Measurements from ENCODE around the gene FARP2. TPM values are rescaled to one million over a fixed set of nuclear protein-coding genes. Genes with fewer than 3 reads are reported as not detected.

The FARP2 gene
- total and polyA plus RNA-seq, 2 of the 13 experiments (the other 11 are each of a cell fraction or from before 2014, with no cell fraction given): 28.0 to 45.4 TPM

GRCh38 chr2:241505086-241505780 is 149.1 kb downstream of the FARP2 start (continued):
- TF ChIP-seq THRA (CRISPR knock-in tag; IDR thresholded peaks at IDR 0.05; ENCODE audit: borderline replicate concordance) (no peak), NFAT5 (CRISPR knock-in tag; IDR thresholded peaks at IDR 0.05) (no peak), ZNF749 (CRISPR knock-in tag; IDR thresholded peaks at IDR 0.05; ENCODE audit: borderline replicate concordance) (no peak), SRY (CRISPR knock-in tag; IDR thresholded peaks at IDR 0.05) (no peak), LRRFIP1 (CRISPR knock-in tag; conservative IDR thresholded peaks at IDR 0.05) (no peak), ZFP41 (CRISPR knock-in tag; IDR thresholded peaks at IDR 0.05; ENCODE audit: borderline replicate concordance) (no peak), MAFF (IDR thresholded peaks at IDR 0.05; ENCODE audit: low read depth, low read length) (no peak), KAT7 (CRISPR knock-in tag; IDR thresholded peaks at IDR 0.05; ENCODE audit: borderline replicate concordance) (no peak), ETV6 (CRISPR knock-in tag; conservative IDR thresholded peaks at IDR 0.05) (no peak), MEIS1 (CRISPR knock-in tag; IDR thresholded peaks at IDR 0.05; ENCODE audit: borderline replicate concordance) (no peak), ZNF460 (CRISPR knock-in tag; IDR thresholded peaks at IDR 0.05; ENCODE audit: borderline replicate concordance) (no peak), NKX3-1 (CRISPR knock-in tag; IDR thresholded peaks at IDR 0.05) (no peak), RFX5 (IDR thresholded peaks at IDR 0.05; ENCODE audit: low read depth, low read length) (no peak), NFKB2 (CRISPR knock-in tag; IDR thresholded peaks at IDR 0.05; ENCODE audit: borderline replicate concordance) (0 out of 2 replicates have a peak, but pooled peaks have one; percentile 0), SNAPC2 (CRISPR knock-in tag; IDR thresholded peaks at IDR 0.05) (no peak), ZNF644 (CRISPR knock-in tag; IDR thresholded peaks at IDR 0.05; ENCODE audit: low read depth) (no peak), SUZ12 (IDR thresholded peaks at IDR 0.05; ENCODE audit: low read depth, low read length) (no peak), HHEX (CRISPR knock-in tag; IDR thresholded peaks at IDR 0.05) (no peak), TSC22D2 (CRISPR knock-in tag; IDR thresholded peaks at IDR 0.05; ENCODE audit: borderline replicate concordance) (no peak)

Measured in HepG2 (cell line).